Activated CD4-positive, alpha-beta T cell treated with anti-CD3 and anti-CD28 coated beads, Interleukin-2, amount 50 U/mL, for 24 hours (primary cell): ENCODE measurements around the gene RGS16.
"Not testable (repeated sequence)": the region's sequence is repeated elsewhere in the genome, so short reads cannot be mapped to it uniquely, and the experiment has no call there.

Experiments
- DNase-seq, 2 donors: peaks; one replicate each; pipeline ENCODE4 v3.0.0-alpha.2; 2020; ENCODE audit warnings: low read depth in 1 of 2, low spot score in 1 of 2

The RGS16 gene

DNA sequence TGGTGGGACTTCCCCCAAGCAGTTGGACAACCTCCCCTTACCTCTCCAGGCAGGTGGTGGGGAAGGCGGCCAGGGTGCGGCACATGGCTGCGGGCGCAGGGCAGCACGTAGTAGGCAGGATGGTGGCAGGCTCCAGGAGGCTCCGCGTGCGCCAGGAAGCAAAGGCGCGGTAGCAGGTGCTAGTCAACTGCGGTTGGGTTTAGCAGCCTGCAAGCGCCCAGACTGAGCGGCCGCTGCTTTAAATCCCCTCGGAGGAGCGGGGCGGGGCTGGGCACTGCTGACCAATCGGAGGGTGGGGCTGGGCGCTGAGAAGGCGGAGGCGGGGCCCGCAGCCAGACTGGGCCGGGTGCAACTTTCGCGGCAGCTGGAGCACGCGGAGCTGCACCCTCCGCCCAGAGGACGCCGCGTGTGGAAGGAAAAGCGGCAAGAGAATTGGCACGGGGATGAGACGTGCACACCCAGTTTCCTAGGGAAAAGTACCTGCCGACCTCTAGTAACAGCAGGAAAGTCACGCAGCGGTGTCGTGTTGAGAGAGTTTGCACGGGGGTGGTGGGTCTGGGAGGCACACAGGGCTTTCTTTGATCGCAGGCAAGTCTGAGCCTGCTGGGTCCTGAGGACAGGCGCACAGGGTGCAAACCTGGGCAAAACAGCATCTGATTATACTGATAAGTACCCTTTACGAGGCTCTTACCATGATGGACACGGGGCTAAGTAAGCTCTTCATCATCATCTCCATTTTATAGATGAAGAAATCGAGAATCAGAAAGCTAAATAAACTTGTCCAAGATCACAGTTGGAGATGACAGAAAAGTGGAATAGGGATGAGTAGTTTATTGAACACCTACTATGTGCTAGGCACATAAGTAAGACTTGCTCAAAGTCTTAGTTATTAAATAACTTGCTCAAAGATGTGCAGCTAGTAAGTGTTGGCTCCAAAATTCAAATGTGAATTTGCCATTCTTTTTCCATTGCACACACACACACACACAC lies at the start of gene RGS16:
Gene RGS16, minus strand, starts transcription at position 215 of the 990 bp plus-strand sequence. Its CDS starts 130 bp downstream, at position 85.
- DNase-seq = peak; percentile 82 to 91

DNA sequence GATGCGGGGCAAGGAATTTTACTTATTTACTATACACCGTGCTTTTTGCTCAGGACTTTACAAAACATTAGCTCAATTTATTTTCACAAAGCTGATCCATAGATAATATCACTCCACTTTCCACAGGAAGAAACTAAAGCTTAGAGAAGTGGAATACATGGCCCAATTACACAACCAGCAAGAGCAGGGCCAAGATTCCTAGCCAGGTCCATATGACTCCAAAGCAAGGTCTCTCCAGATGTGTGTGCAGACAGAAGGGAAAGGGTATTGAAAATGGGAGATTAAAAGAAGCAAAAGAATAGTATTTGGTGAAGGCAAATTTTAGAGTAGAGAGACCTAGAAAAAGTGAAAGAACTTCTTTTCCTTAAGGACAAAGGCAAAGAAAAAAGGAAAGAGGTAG lies 49.8 kb upstream of the RGS16 start:
- no peak for DNase-seq

GRCh38 chr1:182652933-182653332 lies 48.7 kb upstream of the RGS16 start:
- no peak for DNase-seq

DNA sequence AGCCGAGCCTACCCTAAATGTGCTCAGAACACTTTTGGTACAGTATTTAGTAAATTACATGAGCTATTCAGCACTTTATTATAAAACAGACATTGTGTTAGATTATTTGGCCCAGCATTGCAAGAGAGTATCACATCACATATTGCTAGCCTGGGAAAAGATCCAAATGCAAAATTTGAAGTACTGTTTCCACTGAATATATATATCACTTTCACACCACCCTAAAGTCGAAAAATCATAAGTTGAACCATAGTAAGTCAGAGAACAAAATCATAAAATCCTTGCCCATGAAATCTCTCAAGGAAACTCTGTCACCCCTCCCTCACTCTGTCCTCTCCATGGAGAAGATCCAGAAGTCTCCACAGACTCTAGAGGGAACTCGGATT lies 47.1 kb upstream of the RGS16 start:
- no peak for DNase-seq

DNA sequence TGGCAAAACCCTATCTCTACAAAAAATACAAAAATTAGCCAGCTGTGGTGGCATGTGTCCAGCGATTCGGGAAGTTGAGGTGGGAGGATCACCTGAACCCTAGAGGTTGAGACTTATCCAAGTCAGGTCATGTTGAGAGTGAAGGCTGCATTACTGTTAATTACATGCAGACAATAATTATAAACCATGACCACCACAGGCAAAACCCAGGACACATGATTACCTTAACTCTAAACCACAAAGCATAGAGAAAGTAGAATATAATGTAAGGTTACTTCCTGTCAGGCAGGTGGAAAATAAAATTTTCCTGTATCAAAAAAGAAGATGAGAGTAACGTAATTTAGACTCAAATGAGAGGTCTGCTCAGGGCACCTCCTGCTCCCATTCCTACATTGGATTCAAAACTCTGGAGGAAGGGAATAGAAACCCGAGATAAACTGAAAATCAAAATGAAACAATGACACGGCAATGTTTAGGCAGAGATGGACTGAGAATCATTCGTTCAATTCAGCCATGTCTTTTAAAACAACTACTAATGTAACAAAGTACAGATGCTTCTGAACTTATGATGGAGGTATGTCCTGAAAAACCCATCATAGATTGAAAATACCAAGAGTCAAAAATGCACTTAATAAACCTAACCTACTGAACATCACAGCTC lies 46.6 kb upstream of the RGS16 start:
- DNase-seq = no peak

- DNase-seq = no peak
Observed at GRCh38 chr1:182649041-182649440, 44.9 kb upstream of the RGS16 start.

DNA sequence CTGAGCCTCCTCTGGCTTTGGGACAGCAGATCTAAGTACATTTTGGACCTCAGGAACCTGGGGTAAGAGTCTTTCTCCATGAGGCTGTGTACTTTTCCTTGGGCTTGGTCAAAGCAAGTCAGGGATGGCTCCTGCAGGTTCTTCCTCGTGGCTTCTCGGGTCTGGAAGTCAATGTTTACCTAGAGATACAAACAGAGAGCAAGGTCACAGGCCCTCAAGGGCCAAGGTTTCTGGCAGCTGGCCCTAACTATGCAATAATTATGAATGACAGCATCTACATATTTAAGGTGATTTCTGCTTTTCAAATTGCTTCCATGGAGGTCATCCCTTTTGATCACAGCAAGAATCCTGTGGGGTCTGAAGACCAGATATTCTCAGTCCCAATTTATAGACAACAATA lies 42.5 kb upstream of the RGS16 start:
- no peak for DNase-seq

DNA sequence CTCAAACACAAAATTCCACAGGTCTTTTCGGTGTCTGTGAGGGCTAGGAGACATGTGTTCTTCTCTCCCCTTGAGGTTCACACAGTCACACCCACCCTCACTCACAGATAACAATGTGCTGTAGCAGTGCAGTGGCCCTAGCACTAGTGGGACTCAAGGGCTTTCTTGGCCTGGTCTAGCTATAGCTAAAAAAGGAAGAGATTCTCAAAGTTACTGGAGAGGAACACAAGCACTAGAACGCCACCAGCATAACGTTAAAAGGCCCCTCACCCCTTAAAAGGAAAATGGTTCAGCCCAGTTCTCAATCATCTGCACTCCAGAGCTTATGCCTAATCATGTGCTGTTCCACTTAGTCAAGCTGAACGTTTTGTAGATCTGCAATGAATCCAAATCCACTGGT lies 40.7 kb upstream of the RGS16 start:
- no peak for DNase-seq

- no peak for DNase-seq
Observed at GRCh38 chr1:182643699-182644098, 39.5 kb upstream of the RGS16 start.

DNA sequence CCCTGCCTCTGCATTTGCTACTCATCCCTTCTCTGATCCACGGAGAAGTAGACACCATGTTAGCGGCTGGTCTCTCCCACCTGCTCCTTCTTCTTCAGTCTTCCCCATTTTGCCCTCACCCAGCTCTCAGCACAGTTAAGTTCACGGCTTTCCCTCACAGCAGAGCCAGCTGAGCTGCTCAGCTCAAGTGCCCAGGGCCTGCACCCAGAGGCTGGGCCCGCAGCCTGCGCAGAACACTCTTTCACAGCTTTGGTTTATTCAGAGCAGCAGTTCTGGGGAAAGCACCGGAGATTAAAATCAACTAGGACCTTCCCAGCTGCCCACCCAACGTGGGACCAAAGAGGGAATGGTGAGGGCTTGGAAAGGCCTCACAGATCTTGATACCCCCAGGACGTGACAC lies 38.3 kb upstream of the RGS16 start:
- DNase-seq = no peak

DNA sequence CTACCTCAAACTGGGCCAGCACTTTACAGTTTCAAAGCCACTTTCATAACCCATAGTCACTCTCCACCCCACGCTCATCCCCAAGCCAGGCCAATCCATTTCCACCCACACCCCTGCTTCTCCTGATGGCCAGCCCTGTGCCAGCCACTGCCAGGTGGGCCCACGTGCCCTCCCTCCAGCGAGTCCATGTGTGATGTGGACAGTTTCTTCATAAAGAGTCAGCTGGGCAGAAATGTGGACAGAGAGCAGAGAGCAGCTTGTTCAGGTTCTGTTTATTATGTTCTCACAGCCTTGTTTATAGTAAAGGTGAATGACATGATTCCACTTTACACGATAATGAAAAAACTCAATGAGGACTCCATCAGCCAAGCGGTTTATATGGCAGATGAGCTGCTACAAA lies 37.4 kb upstream of the RGS16 start:
- no peak for DNase-seq

DNA sequence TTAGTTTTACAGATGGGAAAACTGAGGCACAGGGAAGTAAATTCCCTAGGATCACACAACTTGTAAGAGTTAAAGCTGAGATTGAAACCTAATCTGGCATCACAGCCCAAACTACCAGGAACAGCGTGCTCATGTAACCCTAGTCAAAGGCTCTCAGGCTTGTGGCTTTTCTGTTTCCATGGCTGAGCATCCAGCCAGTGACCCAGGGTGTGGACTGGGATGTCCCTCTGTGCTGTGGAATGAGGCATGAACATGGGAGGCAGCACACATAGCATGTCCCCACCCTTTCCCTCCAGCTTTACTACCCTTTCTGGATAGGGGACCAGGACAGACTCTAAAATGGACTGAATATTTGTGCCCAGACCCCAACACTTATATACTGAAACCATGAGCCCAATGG lies 35.1 kb upstream of the RGS16 start:
- no peak for DNase-seq

GRCh38 chr1:182637769-182638168 lies 33.6 kb upstream of the RGS16 start:
- DNase-seq = no peak

GRCh38 chr1:182635871-182636270 lies 31.7 kb upstream of the RGS16 start:
- no peak for DNase-seq

DNA sequence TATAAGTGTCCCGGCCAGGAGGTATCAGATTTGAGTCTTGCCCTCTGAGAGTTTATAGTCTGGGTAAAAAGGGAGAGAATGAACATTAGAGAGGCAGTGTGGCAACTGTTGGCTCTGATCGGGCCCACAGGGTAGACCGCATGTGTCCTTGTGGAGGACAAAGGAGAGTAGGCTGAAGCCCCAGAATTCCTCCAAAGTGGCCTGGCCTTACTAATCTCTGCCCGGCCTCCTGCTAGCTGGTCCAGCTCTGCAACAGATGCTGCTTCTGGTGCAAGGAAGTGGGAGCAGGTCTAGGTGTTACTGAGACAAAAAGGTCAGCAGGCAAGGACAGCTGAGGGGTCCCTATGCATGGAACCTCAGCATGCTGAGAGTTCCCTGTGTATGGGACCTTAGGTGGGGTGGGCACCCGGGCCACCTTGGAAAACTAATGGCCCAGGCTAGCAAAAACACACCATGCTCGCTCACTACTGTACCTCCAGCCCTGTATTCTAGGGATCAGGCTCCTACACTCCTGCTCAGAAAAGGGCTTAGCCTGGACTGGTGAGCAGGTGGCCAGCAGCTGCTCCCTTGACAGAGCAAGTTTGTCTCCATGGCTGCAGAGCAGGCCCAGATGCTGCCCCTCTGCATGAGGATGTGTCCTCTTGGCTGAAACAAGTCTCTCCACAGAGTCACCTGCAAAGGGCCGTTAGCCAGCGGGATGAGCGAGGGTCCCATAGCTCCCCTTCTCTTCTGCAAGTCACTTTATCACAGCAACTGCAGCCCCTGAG lies 30.3 kb upstream of the RGS16 start:
- no peak for DNase-seq

- DNase-seq = no peak
Observed at GRCh38 chr1:182633657-182634281, 29.6 kb upstream of the RGS16 start.

GRCh38 chr1:182633031-182633430 lies 28.8 kb upstream of the RGS16 start:
- DNase-seq = no peak

DNA sequence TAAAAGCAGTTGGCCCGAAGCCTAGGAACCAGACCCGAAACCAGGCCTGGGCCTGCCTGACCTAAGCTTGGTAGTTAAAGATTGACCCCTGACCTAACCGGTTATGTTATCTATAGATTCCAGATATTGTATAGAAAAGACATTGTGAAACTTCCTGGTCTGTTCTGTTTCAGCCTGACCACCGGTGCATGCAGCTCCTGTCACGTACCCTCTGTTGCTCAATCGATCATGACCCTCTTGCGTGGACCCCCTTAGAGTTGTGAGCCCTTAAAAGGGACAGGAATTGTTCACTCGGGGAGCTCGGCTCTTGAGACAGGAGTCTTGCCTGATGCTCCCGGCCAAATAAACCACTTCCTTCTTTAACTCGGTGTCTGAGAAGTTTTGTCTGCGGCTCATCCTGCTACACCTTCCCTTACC lies 28.3 kb upstream of the RGS16 start:
- not testable (repeated sequence) for DNase-seq

- no peak for DNase-seq
Observed at GRCh38 chr1:182631954-182632353, 27.8 kb upstream of the RGS16 start.

- no peak for DNase-seq
Observed at GRCh38 chr1:182631053-182631677, 27.0 kb upstream of the RGS16 start.

DNA sequence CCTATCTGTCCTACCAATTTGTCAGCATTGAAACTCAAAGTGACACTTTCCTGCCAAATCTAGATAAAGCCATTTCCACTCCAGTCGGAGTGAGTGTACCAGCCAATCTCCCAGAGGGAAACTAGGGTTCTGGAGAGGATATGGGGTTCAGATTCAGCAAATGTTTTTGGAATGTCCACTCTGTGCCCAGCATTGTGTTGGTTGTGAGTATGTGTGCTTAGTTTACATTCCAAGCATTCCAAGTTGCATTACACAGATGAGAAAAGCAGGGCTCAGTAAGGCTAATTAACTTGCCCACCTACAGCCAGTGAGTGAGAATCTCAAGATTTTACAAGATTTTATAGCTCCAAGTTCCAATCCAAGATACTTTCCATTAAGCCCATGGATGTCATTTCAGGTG lies 26.4 kb upstream of the RGS16 start:
- DNase-seq = no peak
